RCC 7860 (cell line): Measurements from ENCODE around the gene FLRT1.

Experiments used
- DNase-seq: peaks from one replicate; pipeline ENCODE4 v3.0.0-alpha.2; 2015; ENCODE audit warnings: low spot score
- FAIRE-seq: peaks from 2 replicates; lab custom pipeline; 2012; peaks lifted over from hg19 to GRCh38; lab: Jason Lieb, UNC

FLRT1 gene

DNA sequence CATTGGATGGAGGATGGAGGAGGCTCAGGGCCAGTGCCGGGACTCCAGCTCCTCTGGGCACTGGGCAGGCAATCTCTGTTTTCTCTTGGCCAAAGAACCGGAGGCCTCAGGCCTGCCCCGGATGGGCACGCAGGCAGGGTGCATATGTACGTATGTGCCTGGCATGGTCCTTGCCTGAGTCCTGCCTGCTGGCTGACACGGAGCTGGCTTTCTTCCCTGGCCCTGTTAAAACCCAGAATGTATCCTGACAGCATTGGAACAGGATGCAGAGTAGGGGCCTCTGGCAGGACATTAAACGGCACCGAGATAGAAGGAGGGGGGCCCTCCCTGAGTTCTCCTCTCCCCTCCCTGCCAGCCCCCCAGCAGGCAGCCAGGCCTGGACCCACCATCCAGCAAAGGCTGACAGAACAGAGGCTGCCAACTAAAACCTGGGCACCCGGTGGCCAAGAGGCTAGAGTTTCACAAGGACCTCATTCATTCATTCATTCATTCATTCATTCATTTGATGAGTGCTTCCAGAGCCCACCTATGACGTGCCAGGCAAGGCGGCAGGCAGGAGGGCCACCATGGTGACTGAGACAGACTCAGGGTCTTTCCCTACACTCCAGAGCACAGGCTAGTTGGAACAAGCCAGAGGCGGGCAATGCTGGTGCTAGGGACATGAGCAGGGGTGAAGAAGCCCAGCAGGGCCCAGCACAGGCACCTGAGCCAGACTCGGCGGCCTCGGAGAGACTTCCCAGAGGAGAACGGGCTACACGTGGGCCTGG lies 28.8 kb downstream of the FLRT1 start:
- no peak for FAIRE-seq
- no peak for DNase-seq

DNA sequence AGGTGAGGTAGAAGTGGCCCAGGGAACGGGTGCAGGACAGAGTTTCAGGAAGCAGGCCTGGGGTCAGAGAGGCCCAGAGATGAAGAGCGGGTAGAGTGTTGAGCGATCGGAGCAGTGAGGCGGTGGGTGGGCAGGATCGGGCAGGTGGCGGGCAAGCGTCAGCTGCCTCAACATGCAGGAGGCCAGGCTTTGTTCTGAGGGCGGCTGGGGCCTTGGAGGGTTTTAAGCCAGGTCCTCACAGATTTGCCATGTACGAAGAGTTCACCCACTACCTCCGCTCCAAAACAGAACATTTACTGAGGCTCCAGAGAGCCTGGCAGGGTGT lies 29.4 kb downstream of the FLRT1 start:
- no peak for DNase-seq
- FAIRE-seq: no peak

DNA sequence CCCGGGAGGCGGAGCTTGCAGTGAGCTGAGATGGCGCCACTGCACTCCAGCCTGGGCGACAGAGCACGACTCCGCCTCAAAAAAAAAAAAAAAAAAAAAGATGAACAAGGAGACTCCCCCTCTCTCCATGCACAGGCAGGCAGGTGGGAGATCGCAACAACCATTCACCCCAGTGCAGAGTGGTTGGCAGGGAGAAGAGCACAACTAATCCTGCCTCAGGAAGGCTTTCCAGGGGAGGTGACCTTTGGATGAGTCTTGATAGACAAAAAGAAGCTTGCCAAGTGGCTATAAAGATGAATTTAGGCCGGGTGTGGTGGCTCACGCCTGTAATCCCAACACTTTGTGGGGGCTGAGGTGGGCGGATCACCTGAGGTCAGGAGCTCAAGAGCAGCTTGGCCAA lies 30.0 kb downstream of the FLRT1 start:
- FAIRE-seq (no peak), DNase-seq (no peak)

DNA sequence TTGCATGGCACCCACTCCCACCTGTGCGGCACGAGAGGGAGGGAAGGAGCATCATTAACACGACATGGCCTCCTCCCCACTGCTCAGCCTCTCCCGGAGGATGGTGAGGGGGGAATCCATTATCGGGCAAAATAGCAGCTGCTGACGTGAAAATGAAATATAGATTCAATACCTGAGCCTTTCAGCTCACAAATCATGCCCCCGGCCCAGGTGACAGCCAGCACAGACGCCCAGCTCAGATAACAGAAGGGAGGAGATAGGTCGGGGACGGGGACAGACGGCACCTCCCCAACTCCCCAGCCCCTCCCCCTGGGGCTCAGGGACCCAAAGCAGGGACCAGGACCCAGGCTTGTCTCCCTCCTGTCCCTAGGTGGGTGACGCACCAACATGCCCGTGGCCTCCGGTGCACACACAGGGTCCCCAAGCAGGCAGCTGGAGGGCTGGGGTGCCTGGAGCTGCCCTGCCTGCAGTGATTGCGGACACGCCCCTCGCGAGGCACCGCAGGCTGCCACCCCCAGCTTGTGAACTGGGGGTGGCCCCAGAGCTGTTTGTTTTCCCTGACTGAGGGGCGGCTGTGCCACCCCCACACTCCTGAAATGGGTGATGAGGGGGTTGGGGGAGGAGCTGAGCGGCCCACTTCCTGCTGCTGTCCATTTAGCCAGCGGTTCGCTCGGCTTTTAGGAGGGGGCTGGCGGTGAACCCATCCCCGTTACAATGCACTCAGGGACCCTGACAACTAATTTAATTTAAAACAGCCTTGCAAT lies 31.7 kb downstream of the FLRT1 start:
- DNase-seq (no peak), FAIRE-seq (no peak)

DNA sequence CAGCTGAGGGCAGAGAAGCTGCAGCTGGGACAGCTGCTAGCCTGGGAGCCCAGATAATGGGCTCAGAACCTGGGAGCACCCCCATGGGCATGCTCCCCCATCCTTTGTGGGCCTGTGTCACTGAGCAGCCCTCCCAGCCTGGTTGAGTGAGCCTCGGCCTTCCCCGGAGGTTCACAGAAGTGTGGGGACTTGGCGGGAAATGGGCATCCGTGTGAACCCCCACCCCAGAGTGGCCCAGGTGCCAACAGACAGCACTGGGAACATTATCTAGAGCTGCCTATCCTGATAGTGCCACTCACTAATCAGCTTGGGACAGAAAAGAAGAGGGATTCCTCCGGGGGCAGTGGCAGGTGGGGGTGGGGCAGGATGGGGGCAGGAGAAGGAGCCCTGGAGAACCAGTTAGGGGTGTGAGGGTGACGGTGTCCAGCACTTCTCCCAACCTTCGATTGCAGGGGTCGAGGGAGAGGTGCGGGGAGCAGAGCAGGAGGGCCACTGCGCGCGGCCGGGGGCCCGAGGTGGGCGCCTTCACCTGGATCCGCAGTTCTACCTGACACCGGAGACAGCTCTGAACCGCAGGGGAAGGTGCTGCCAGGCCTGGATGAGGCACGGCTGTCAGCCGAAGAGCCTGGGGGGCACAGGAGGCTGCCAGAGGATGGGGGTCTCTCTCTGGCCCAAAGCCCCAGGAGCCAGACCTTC lies 33.1 kb downstream of the FLRT1 start:
- FAIRE-seq (no peak), DNase-seq (no peak)

DNA sequence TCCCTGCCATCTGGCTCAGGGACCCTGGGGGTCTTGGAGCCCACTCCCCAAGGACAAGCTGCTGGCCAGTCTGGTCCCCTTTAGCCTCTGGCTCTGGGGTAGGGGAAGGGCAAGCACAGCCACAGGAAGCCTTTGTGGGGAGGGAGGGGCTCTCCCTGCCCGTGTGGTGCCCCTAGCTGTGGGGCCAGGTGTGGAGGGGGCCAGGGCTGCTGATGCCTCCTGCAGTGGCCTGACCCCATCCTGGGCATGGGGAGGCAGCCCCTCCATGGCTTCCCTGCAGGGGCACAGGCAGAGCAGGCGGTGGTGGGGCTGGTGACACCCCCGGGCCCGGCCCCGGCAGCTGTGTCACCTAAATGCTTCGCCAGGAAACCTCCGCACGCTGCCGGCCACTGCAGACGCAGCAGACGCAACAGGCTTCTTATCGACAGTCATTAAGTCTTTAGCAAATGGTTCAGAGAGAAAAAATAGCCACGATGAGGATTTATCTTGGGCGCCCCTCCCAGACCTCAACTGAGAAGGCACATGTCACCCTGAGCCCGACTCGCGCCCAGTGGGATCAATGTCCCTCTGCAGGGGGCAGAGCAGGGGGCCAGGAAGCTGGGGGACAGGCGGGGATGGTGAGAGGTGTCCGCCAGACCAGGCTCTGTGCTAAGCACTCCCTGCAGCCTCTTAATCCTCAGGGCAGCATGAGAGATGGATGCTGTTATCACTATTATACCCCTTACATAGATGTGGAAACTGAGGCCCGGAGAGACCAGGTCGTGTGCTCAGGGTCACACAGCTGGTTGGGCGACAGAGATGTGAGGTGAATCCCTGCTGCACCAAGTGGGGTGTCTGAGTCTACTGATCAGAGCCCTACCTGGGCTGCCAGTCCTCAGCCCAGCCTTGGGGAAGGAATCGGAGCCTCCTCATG lies 33.9 kb downstream of the FLRT1 start:
- no peak for DNase-seq
- FAIRE-seq: no peak

DNA sequence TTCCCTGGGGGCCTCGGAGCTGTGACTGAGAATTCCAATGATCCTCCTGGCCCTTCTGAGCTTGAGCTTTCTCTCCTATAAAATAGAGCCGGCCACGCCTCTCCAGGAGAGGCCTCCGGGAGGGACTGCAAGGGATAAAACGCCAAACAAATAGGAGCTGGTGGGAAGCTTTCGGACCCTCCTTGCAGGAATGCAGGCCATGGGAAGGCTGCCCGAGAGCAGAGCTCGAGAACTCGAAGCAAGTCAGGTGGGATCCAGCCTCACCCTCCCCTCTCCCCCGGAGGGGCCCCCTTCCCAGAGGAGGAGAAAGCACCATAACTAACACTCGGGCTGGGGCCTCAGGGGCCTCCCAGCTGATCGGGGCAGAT lies 34.6 kb downstream of the FLRT1 start:
- FAIRE-seq (no peak), DNase-seq (no peak)

DNA sequence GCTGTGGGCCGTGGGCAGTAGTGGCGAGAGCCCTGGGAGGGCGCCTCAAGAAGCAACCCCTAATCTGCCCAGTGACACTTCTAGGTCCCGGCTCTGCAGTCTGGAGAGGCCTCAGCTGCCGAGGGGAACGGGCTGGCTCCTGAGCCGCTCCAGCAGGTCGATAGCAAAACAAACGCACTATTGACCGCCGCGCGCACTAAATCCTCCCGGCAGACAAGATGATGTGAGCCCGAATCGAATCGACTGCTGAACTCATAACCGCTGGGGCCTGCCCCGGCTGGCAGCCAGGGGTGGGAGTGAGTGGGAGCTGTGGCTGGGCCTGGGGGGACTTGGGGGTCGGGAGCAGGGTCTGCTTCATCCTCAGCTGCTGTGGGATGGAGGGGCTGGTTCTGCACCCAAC lies 36.1 kb downstream of the FLRT1 start:
- DNase-seq (no peak), FAIRE-seq (no peak)

DNA sequence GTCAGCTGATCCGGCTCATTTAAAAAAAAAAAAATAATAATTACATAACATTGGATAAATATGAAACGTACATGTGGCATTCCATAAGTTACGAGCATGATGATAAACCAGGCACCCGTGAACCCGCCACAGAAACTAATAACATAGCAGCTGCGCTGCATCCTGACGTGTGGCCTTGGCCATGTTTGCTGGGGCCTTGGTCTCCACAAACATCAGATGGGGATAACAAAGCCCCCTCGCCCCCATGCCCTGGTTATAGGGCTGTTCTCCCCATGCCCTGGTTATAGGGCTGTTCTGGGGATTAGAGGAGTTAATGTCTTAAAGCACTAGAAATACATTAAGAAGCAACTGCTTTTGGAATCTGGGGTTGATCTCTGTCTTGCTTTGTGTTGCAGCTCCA lies 36.7 kb downstream of the FLRT1 start:
- FAIRE-seq (no peak), DNase-seq (no peak)

DNA sequence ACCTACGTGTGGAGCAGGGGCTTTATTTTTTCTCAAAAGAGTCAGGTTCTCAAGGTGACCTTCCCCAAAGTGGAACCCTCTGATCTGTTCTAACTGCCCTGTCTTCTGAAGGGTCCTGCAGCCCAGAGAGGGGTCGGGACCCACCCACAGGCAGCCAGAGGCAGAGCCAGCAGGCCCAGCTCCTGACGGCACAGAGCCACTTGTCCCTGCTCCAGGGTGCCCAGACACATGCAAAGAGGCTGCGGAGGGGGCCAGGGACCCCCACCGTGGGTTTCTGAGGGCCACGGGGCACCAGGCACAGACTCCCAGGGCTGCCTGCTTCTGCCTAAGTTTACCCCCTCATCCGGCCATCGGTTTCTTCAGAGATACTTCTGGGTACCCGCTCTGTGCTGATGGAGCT lies 37.1 kb downstream of the FLRT1 start:
- DNase-seq: no peak
- FAIRE-seq: no peak

DNA sequence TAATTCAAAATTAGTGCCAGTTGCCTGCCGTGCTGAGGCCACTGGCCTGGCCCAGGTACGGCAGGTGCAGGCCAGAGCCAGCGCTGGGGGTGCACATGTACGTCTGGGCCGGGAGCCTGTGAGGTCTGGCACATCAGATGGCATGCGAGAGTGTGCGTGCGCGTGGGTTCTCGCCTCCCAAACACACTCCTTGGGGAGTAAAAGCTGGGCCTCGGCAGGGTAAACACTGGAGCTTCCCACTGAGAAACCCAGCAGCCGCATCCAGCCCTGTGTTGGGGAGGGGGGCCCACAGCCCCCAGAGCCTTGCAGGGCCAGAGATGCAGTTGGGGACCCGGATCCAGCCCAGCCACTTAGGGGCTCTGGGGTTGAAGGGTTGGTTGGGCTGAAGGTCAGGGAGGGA lies 37.8 kb downstream of the FLRT1 start:
- FAIRE-seq (no peak), DNase-seq (no peak)

DNA sequence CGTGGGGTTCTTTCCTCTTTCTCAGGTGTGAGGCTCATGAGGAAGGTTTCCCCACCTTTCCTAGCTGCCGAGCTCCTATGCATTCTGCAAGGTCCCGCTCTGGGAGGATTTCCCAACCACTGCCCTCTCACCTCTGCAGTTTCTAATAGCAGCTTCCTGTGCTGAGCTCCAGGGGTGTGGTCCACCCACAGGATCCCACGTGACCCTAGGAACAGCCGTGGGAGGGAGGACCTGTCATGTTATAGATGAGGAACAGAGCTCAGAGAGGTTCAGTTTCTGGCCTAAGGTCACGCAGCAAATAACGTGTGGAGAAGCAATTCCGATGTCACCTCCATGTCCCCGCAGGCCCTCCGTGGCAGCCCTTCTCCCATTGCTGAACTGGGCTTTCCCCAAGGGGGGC lies 38.5 kb downstream of the FLRT1 start:
- no peak for FAIRE-seq
- DNase-seq: no peak

DNA sequence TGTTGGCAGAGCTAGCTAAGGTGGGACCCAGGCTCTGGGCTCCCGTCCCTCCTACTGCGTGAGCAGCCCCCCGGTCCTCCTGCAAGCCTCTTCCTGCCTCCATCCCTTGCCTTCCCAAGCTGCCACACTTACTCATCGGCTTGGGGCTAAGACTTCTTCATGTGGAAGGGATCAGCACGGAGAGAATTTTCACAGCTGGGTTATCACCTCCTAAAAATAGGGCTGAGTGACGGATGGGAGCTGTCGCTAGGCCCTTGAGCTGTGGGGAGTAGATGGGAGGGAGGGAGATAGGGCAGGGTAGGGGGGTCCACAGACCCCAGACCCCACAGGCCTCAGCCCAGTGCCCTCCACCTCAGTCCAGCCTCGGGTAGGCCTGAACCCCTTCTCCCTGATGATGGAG lies 41.0 kb downstream of the FLRT1 start:
- DNase-seq: no peak
- no peak for FAIRE-seq

DNA sequence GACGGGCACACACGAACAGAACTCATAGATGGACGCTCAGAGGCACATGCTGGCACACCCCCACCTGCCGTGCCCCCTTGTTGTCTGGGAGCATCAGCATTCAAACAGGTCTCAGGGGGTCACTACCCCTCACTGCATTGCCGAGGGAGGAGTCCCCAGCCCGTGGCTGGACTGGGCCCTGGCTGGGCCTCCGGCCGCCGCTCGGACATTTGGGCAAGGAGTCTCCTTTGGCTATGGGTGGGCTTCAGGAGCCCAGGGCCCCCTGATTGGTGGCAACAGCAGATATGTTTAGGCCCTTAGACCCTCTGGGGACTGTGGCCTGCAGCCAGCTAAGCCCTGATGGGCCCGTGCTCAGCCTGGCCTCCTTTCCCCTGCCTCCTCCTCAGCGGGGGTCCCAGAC lies 41.9 kb downstream of the FLRT1 start:
- FAIRE-seq (no peak), DNase-seq (no peak)

DNA sequence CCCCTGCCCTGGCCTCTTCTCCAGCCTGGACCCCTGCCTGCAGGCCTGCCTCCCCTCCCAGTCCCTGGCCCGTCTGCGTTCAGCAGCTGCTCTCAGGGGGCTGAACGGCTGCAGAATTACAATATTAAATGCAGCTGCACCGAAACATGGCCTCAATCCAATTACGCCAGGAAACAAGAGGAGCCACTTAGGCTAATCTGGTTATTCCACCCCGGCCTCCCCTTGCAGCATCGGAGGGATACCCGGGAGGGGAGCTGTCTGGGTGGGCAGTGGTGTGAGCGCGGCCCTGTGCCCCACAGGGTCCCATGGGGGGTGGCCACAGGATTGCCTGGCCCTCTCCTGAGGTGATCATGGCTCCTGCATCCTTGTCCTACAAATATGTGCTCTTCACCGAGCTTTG lies 42.6 kb downstream of the FLRT1 start:
- FAIRE-seq (no peak), DNase-seq (no peak)

DNA sequence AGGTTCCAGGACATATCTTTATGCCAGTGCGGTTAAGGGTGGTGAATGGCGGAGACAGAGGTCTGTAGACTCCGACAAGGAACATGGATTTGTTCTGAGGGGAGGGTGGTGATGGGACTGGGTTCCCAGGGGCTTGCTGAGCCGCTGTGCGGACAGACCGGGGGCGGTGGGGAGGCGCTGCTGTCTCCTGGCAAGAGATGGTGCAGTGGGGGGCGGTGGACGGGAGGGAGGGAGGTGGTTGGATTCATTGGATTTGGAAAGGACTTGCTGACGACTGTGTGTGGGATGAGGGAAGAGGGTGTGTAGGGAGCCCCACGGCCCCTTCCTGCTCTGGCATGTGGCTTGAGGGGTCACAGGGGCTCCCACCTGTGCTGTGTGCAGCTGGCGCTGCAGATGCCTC lies 43.2 kb downstream of the FLRT1 start:
- FAIRE-seq (no peak), DNase-seq (no peak)

DNA sequence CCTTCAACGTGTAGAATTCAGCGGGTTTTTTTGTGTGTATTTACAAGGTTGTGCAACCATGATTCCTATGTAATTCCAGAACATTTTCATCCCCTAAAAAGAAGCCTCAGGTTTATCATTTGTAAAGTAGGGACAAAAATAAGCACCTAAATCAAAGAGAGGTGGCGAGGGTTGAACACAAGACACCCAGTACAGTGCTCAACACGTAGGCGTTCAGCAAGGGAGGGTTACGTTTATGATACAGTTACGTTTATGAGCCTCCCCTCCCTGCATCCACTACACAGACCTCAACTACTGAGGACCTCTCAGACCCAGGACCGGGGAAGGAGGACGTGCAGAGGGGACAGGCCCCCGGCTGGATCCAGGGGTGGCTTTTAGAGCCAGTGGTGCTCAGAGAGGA lies 44.7 kb downstream of the FLRT1 start:
- DNase-seq (no peak), FAIRE-seq (no peak)

DNA sequence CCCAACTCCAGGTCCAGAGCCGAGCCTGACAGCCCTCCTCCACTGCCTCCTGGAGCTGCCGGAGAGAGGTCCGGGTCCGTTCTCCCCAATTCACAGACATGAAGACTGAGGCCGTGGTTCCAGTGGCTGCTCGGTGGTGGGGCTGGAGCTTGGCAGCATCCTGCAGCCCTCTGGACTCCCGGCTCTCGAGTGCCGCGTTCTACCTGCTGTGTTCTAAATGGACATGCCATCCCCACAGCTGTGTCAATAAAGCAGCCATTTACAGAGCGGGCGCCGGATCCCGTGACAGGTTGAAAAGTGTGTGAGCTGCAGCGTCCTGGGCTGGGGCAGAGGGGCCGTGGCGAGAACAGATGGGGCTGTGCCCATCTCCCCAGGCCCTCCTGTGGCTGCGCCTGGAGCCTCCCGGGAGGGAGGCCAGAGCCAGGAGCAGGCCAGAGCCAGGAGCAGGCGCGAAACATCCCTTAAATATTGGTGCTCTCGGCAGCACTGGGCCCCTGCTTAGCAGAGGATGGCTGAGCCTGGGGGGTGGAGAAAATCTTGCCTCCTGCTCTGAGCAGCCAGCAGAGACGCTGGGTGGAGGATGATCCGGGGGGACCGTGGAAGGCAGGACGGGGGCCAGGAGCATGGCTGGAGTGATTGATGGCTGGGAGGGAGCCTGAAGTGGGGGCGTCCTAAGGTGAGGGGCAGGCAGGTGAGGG lies 46.2 kb downstream of the FLRT1 start:
- FAIRE-seq: no peak

DNA sequence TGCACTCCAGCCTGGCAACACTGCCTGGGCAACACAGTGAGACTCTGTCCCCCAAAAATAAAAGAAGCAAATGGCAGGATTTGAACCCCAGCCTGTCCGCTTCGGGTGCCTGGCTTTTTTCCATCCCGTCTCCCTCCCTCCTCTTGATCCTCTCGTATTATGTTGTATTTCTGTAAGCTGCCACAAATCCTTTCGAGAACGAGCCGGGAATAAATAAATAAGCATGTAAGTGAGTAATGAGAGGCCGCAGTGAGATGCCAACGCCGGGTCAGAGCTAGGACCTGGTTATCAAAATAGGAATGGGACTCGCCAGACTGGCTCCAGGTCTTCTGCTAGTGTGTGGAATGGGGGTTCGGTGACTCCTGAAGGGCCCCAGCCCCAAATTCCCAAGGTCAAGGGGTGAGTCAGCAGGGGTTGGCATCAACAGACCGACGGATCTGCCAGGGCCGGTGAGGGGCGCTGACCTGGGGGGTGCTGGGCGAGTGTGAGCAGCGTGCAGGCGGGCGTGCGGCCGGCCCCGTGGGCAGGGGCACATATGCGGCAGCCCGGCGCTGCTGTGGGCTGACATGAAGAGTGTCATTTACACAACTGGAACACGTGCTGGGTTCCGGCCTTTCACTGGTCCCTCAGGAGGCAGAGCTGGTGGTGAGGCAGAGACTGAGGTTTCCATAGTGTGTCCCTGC lies 47.8 kb downstream of the FLRT1 start:
- DNase-seq (no peak), FAIRE-seq (no peak)

More for the DNA sequence above, 46.2 kb downstream of the FLRT1 start:
- DNase-seq: no peak
